ENCODE results near the gene C11orf21. TPM values are rescaled to one million over a fixed set of nuclear protein-coding genes. Genes with fewer than 3 reads are reported as not detected.

Gene C11orf21
- total RNA-seq, 1 donor from 2014 or later, result 0.51 TPM

DNA sequence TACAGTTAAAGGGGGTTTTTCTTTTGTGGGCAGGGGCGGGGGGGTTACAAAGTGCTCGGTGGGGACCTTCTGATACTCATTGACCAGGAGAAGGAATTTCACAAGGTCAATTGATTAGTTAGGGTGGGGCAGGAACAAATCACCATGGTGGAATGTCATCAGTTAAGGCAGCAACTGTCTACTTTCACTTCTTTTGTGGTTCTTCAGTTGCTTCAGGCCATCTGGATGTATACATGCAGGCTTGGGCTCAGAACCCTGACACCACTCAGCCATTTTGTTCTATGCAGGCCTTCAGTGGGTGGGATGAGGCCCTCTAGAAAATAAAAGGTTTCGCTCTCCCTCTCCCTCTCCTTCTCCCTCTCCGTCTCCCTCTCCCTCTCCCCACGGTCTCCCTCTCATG is 29.7 kb upstream of the C11orf21 start:
- no peaks in the 10 kb centered on the region for H3K9me3 Mint-ChIP-seq

GRCh38 chr11:2330696-2331095 is 29.0 kb upstream of the C11orf21 start:
- Mint-ChIP-seq H3K27ac (no peak overlapping the region), H3K4me1 (ENCODE audit: unreplicated experiment) (no peaks in the 10 kb centered on the region), H3K36me3 (no peaks in the 10 kb centered on the region), H3K4me3 (no peak overlapping the region), H3K27me3 (peaks cover 5% of the 10 kb centered on the region), H3K9me3 (no peaks in the 10 kb centered on the region)
- no peak for DNase-seq (ENCODE audit: extremely low spot score, unreplicated experiment)
- TF ChIP-seq CTCF (conservative IDR thresholded peaks at IDR 0.05), result no peak

More for the DNA sequence above, 29.7 kb upstream of the C11orf21 start:
- H3K27ac Mint-ChIP-seq, result no peak overlapping the region
- H3K27me3 Mint-ChIP-seq, result peaks cover 5% of the 10 kb centered on the region
- no peaks in the 10 kb centered on the region for H3K36me3 Mint-ChIP-seq
- no peaks in the 10 kb centered on the region for H3K4me1 Mint-ChIP-seq (ENCODE audit: unreplicated experiment)
- DNase-seq (ENCODE audit: extremely low spot score, unreplicated experiment), result no peak
- no peak for TF ChIP-seq CTCF (conservative IDR thresholded peaks at IDR 0.05)
- H3K4me3 Mint-ChIP-seq, result no peak overlapping the region

DNA sequence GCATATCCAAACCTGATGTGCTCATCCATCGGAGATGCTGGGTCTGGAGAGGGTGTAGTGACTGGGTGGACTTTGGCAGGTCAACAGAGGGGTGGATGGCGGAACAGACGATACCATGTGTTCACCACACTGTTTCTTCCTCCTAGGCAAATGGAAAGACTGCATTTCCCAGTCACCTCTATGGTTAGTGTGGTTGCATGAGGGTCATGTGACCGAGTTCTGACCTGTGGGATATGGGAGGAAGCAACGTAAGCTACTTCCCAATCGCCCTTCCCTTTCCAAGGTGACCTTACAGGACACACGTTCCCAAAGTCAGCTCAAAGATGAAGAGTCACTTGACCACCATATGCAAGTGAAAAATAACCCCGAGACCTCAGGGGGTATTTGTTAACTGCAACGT is 27.8 kb upstream of the C11orf21 start:
- no peaks in the 10 kb centered on the region for H3K9me3 Mint-ChIP-seq
- H3K4me1 Mint-ChIP-seq (ENCODE audit: unreplicated experiment), result no peaks in the 10 kb centered on the region
- H3K36me3 Mint-ChIP-seq, result no peaks in the 10 kb centered on the region
- DNase-seq (ENCODE audit: extremely low spot score, unreplicated experiment), result no peak
- no peak overlapping the region for H3K4me3 Mint-ChIP-seq
- no peak for TF ChIP-seq CTCF (conservative IDR thresholded peaks at IDR 0.05)
- H3K27ac Mint-ChIP-seq, result no peak overlapping the region
- H3K27me3 Mint-ChIP-seq, result peaks cover 2% of the 10 kb centered on the region

GRCh38 chr11:2328656-2329354 is 27.1 kb upstream of the C11orf21 start:
- peak; percentile 53 for DNase-seq (ENCODE audit: extremely low spot score, unreplicated experiment)
- TF ChIP-seq CTCF (conservative IDR thresholded peaks at IDR 0.05), result no peak
- Mint-ChIP-seq H3K27ac (no peak overlapping the region), H3K9me3 (no peaks in the 10 kb centered on the region), H3K4me3 (no peak overlapping the region), H3K27me3 (peaks cover 2% of the 10 kb centered on the region), H3K36me3 (no peaks in the 10 kb centered on the region), H3K4me1 (ENCODE audit: unreplicated experiment) (no peaks in the 10 kb centered on the region)

DNA sequence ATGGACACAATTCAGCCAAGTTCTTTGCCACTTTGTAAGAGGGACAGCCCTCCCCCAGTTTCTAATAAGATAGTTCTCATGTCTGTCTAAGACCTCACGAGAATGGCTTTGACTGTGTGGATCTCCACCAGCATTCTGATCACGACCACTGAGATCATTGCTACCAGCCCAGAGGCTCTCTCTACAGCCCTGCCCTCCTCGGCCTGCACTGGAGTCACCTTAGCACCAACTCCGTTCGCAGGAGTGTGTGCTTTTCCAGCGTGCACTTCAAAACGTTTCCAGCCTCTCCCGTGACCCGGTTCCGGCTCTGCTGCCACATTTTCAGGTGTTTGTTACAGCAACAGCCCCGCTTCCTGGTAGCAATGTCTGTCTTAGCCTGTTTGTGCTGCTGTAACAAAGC is 26.3 kb upstream of the C11orf21 start:
- peak; percentile 44 for DNase-seq (ENCODE audit: extremely low spot score, unreplicated experiment)
- no peak overlapping the region for H3K27ac Mint-ChIP-seq
- no peaks in the 10 kb centered on the region for H3K9me3 Mint-ChIP-seq
- no peaks in the 10 kb centered on the region for H3K4me1 Mint-ChIP-seq (ENCODE audit: unreplicated experiment)
- H3K4me3 Mint-ChIP-seq, result no peak overlapping the region
- H3K36me3 Mint-ChIP-seq, result no peaks in the 10 kb centered on the region
- TF ChIP-seq CTCF (conservative IDR thresholded peaks at IDR 0.05), result no peak
- peaks cover 5% of the 10 kb centered on the region for H3K27me3 Mint-ChIP-seq
